C4-2B (cell line): ENCODE data around the gene SSR2.

Source experiments
- ZFX ChIP-seq: fragments of 450-650 bp; IDR thresholded peaks from 2 replicates; pipeline ENCODE4 v1.6.1; 2017
- TF ChIP-seq, protein P1 (sequence below): fragments of 450-650 bp; conservative IDR thresholded peaks from 2 replicates; pipeline ENCODE4 v1.5.1; 2017; ENCODE audit warnings: mild to moderate bottlenecking

DNA sequence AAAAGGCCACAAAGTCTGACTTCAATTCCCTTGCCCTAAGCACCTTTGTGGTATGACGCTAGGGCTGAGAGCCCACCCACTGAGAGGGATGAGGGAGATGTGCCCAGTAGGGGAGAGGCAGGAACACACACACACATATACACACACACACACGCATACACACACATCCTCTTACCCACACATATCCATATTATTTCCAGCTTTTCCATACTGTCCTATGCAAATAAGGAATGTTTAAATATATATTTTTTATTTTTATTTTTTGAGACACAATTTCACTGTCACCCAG, 43.2 kb upstream of the SSR2 start:
- TF ChIP-seq, protein P1, sequence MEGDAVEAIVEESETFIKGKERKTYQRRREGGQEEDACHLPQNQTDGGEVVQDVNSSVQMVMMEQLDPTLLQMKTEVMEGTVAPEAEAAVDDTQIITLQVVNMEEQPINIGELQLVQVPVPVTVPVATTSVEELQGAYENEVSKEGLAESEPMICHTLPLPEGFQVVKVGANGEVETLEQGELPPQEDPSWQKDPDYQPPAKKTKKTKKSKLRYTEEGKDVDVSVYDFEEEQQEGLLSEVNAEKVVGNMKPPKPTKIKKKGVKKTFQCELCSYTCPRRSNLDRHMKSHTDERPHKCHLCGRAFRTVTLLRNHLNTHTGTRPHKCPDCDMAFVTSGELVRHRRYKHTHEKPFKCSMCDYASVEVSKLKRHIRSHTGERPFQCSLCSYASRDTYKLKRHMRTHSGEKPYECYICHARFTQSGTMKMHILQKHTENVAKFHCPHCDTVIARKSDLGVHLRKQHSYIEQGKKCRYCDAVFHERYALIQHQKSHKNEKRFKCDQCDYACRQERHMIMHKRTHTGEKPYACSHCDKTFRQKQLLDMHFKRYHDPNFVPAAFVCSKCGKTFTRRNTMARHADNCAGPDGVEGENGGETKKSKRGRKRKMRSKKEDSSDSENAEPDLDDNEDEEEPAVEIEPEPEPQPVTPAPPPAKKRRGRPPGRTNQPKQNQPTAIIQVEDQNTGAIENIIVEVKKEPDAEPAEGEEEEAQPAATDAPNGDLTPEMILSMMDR, result no peak
- no peak for TF ChIP-seq ZFX
